Naive B cell (primary cell): Measurements from ENCODE around the gene SLC9A4. TPM values are rescaled to one million over a fixed set of nuclear protein-coding genes. Genes with fewer than 3 reads are reported as not detected.

Experiments
- ATAC-seq, 2 donors: fragments of 150-1000 bp; cut with Tn5 transposase; 2 replicates each; pipeline ENCODE4 v1.10.0; 2021; ENCODE audit warnings: low read depth in 2 of 2, mild to moderate bottlenecking in 2 of 2, moderate library complexity in 2 of 2
- DNase-seq: peaks from one replicate; pipeline ENCODE4 v3.0.0; 2022
- H3K27ac Mint-ChIP-seq, 6 donors: one replicate each; pipeline ENCODE4 v1.8.0; 2020 to 2022; ENCODE audit warnings: mild to moderate bottlenecking in 6 of 6, mixed read lengths in 6 of 6, moderate library complexity in 5 of 6, inconsistent platforms in 2 of 6
- H3K27me3 Mint-ChIP-seq, 3 donors: one replicate each; pipeline ENCODE4 v1.8.0; 2021 to 2022; ENCODE audit warnings: mixed read lengths in 3 of 3, mild to moderate bottlenecking in 1 of 3
- H3K36me3 Mint-ChIP-seq, 2 donors: one replicate each; pipeline ENCODE4 v1.8.0; 2020 to 2022; ENCODE audit warnings: mixed read lengths in 2 of 2, inconsistent platforms in 1 of 2, mild to moderate bottlenecking in 1 of 2
- H3K4me1 Mint-ChIP-seq, 3 donors: one replicate each; pipeline ENCODE4 v1.8.0; 2020 to 2022; ENCODE audit warnings: mixed read lengths in 3 of 3, inconsistent platforms in 1 of 3, mild to moderate bottlenecking in 1 of 3, moderate library complexity in 1 of 3
- H3K4me3 Mint-ChIP-seq, 8 donors: one replicate each; pipeline ENCODE4 v1.8.0; 2020 to 2022; ENCODE audit warnings: mild to moderate bottlenecking in 8 of 8, mixed read lengths in 8 of 8, moderate library complexity in 8 of 8, inconsistent platforms in 2 of 8
- H3K9me3 Mint-ChIP-seq, 7 donors: one replicate each; pipeline ENCODE4 v1.8.0; 2020 to 2022; ENCODE audit warnings: mixed read lengths in 7 of 7, mild to moderate bottlenecking in 5 of 7, inconsistent platforms in 2 of 7, moderate library complexity in 1 of 7
- polyA plus RNA-seq, 6 donors: library from polyadenylated mRNA; unstranded; fragments of 300-500 nt; fragmentation: Illumina TruSeq; gene quantifications; one replicate each; pipeline ENCODE4 v1.2.3, GENCODE V29; 2021; ENCODE audit warnings: low read depth in 6 of 6

SLC9A4 gene, protein sequence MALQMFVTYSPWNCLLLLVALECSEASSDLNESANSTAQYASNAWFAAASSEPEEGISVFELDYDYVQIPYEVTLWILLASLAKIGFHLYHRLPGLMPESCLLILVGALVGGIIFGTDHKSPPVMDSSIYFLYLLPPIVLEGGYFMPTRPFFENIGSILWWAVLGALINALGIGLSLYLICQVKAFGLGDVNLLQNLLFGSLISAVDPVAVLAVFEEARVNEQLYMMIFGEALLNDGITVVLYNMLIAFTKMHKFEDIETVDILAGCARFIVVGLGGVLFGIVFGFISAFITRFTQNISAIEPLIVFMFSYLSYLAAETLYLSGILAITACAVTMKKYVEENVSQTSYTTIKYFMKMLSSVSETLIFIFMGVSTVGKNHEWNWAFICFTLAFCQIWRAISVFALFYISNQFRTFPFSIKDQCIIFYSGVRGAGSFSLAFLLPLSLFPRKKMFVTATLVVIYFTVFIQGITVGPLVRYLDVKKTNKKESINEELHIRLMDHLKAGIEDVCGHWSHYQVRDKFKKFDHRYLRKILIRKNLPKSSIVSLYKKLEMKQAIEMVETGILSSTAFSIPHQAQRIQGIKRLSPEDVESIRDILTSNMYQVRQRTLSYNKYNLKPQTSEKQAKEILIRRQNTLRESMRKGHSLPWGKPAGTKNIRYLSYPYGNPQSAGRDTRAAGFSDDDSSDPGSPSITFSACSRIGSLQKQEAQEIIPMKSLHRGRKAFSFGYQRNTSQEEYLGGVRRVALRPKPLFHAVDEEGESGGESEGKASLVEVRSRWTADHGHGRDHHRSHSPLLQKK
- not detected for polyA plus RNA-seq

DNA sequence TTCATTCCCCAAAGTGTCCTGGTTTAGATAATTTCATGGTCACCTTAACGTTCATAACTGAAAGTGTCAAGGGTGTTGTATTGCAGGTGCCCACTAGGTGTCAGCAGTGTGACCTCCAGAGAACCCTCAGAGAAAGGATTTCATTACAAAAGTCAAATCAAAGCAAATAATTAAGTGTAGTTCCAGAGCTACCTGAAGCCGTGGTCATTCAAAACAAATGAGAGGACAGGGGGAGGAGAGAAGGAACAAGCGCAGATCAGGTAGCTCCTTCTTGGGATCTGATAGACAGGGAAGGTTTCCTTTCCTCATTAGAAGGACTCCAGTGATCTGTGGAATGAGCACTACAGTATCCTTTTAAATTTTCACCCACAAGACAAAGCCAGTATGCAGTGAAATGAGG lies at the start of gene SLC9A4:
TSS of gene SLC9A4 (plus strand) at position 207 of the 400 bp plus-strand sequence. CDS start 534 bp downstream, outside the sequence.
- H3K4me3 Mint-ChIP-seq = no peak within 1 kb of the TSS
- ATAC-seq = no peak
- peaks cover 32 to 44% (median 37%) of the 10 kb centered on the region in 3 donors for H3K27me3 Mint-ChIP-seq
- H3K27ac Mint-ChIP-seq = no peak within 1 kb of the TSS
- peaks cover 7 to 13% of the 10 kb centered on the region in 2 donors for H3K36me3 Mint-ChIP-seq
- peaks cover 8 to 23% (median 13%) of the 10 kb centered on the region in 7 donors for H3K9me3 Mint-ChIP-seq
- H3K4me1 Mint-ChIP-seq = no peaks in the 10 kb centered on the region
- DNase-seq = peak; percentile 16

GRCh38 chr2:102423368-102423767 lies 49.7 kb upstream of the SLC9A4 start:
- Mint-ChIP-seq H3K4me3 (no peak overlapping the region), H3K4me1 (peaks cover 13 to 28% (median 22%) of the 10 kb centered on the region in 3 donors), H3K9me3 (no peaks in the 10 kb centered on the region), H3K36me3 (no peaks in the 10 kb centered on the region), H3K27ac (no peak overlapping the region), H3K27me3 (peaks cover 0 to 7% (median 4%) of the 10 kb centered on the region in 3 donors)
- ATAC-seq (no peak), DNase-seq (no peak)

DNA sequence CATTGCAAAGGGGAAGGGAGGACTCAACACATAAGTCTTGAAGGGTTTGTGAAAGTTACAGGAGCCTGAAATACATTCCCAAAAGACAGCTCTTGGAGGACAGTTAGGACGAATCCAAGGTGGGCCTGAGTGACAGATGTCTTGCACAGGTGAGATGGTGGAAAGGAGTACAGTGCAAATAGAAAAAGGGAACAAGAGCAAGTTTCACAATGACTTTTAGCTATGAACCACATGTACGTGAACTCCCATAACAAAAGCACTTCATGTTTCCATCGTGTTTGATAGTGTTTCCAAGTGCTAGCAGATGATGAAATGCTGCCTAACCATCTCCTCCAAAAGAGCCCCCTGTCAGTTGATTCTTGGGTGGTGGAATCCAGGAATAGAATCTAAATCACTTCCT lies 48.3 kb upstream of the SLC9A4 start:
- DNase-seq (no peak), ATAC-seq (peak; percentile 79 to 85)
- peaks cover 0 to 7% (median 4%) of the 10 kb centered on the region in 3 donors for H3K27me3 Mint-ChIP-seq
- no peaks in the 10 kb centered on the region for H3K36me3 Mint-ChIP-seq
- H3K4me3 Mint-ChIP-seq = no peak overlapping the region
- no peaks in the 10 kb centered on the region for H3K9me3 Mint-ChIP-seq
- H3K27ac Mint-ChIP-seq = peak overlapping the region in 1 of 6 donors; percentile 3
- H3K4me1 Mint-ChIP-seq = peaks cover 6 to 18% (median 18%) of the 10 kb centered on the region in 3 donors

GRCh38 chr2:102425441-102426132 lies 47.4 kb upstream of the SLC9A4 start:
- no peak overlapping the region for H3K27ac Mint-ChIP-seq
- H3K36me3 Mint-ChIP-seq = no peaks in the 10 kb centered on the region
- peaks cover 6 to 22% (median 18%) of the 10 kb centered on the region in 3 donors for H3K4me1 Mint-ChIP-seq
- ATAC-seq (peak; percentile 32 to 36), DNase-seq (no peak)
- no peak overlapping the region for H3K4me3 Mint-ChIP-seq
- no peaks in the 10 kb centered on the region for H3K9me3 Mint-ChIP-seq
- H3K27me3 Mint-ChIP-seq = peaks cover 0 to 7% (median 4%) of the 10 kb centered on the region in 3 donors

- H3K4me3 Mint-ChIP-seq = no peak overlapping the region
- peaks cover 6 to 25% (median 18%) of the 10 kb centered on the region in 3 donors for H3K4me1 Mint-ChIP-seq
- DNase-seq = no peak
Observed at GRCh38 chr2:102427249-102427648, 45.8 kb upstream of the SLC9A4 start.

GRCh38 chr2:102428573-102428972 lies 44.5 kb upstream of the SLC9A4 start:
- Mint-ChIP-seq H3K4me3 (no peak overlapping the region), H3K4me1 (peaks cover 6 to 25% (median 8%) of the 10 kb centered on the region in 3 donors), H3K9me3 (no peaks in the 10 kb centered on the region), H3K36me3 (no peaks in the 10 kb centered on the region), H3K27ac (no peak overlapping the region), H3K27me3 (no peaks in the 10 kb centered on the region)
- ATAC-seq (no peak), DNase-seq (no peak)

More at GRCh38 chr2:102427249-102427648, 45.8 kb upstream of the SLC9A4 start:
- H3K9me3 Mint-ChIP-seq = no peaks in the 10 kb centered on the region
- ATAC-seq = no peak
- no peak overlapping the region for H3K27ac Mint-ChIP-seq
- H3K36me3 Mint-ChIP-seq = no peaks in the 10 kb centered on the region
- H3K27me3 Mint-ChIP-seq = peaks cover 0 to 1% (median 0%) of the 10 kb centered on the region in 3 donors

DNA sequence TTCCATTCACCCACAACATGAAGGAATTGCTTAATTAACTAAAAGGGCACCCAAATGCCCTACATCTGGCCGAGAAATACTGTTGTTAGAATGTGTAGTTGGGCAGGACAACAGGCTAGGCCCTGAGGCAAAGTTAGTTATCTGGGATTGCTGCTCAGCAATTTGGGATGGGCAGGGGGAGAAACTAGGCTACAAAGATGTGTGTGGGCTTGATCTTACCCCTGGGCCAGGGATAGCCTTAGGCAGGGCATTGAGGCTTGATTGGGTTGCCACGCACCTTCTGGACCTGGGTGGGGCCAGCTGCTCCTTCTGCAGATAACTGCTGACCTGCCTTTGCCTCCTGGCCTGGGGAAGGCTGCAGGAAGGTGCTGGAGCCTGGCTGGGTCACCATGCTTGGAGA lies 40.6 kb upstream of the SLC9A4 start:
- Mint-ChIP-seq H3K4me3 (no peak overlapping the region), H3K36me3 (no peaks in the 10 kb centered on the region), H3K27ac (no peak overlapping the region), H3K4me1 (peaks cover 6 to 16% (median 16%) of the 10 kb centered on the region in 3 donors), H3K27me3 (no peaks in the 10 kb centered on the region), H3K9me3 (no peaks in the 10 kb centered on the region)
- no peak for DNase-seq
- no peak for ATAC-seq

DNA sequence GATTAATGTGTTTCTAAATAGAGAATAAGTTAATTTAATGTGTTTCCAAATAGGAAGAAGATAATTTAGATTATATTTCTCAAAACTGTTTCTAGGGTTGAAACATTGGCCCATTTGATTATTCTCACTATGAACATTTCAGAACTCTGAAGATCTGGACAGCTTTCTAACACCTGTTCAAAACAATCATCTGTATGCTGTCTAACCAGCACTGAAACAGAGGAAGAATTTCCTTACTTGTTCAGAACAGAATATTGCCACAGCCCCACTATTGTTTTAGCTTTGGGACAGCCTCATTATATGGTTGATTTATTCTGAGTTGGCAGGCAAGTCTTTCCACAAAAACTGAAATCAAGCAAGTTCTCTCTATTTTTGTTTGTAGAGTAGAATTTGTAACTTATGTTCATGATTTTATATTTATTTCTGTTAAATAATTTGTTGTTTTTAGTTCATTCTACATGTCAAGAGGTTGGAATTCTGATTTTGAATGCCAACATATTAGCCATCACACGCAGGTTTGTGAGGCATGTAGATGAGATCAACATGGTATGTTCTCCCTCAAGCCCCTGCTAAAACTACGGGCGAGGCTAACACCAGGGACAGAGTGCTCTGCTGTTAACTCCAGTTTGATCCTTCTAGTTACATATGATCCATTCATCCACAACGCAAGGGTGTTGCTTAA lies 38.9 kb upstream of the SLC9A4 start:
- no peaks in the 10 kb centered on the region for H3K27me3 Mint-ChIP-seq
- H3K27ac Mint-ChIP-seq = no peak overlapping the region
- H3K9me3 Mint-ChIP-seq = no peaks in the 10 kb centered on the region
- H3K36me3 Mint-ChIP-seq = no peaks in the 10 kb centered on the region
- DNase-seq = no peak
- no peak overlapping the region for H3K4me3 Mint-ChIP-seq
- H3K4me1 Mint-ChIP-seq = peaks cover 6 to 16% (median 16%) of the 10 kb centered on the region in 3 donors
- no peak for ATAC-seq

DNA sequence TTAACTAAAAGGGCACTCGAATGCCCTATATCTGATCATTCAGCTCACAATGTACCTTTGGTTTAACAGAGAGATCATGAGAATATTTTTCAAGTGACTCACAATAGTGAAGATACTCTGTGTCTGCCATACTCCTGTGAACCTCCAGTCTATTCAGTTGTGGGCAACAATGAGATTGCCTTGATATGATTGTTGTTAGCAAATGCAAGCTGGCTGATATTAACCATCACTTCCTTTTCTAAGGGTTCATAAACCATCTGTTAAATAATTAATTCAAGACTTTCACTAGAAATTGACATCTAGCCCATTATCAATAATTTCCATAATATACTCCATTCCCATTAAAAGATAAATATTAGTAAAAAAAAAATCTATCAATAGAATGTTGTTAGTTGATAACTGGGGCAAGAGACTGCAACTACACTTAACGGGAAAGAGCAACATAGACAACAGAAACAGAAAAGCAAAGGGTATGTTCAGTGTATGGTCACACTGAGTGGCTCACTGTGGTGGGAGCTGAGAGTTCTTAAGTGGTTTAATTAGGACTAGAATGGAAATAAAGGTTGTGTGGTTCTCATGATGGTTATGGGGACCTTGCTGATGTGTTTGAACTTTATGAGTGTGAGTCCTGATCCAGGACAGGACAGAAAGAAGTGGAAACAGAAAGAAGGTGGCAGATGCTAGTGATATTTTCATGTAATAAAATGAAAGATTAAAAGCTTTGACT lies 38.2 kb upstream of the SLC9A4 start:
- H3K27ac Mint-ChIP-seq = no peak overlapping the region
- ATAC-seq (no peak), DNase-seq (no peak)
- no peaks in the 10 kb centered on the region for H3K36me3 Mint-ChIP-seq
- no peaks in the 10 kb centered on the region for H3K9me3 Mint-ChIP-seq
- no peaks in the 10 kb centered on the region for H3K27me3 Mint-ChIP-seq
- H3K4me1 Mint-ChIP-seq = peaks cover 6 to 16% (median 16%) of the 10 kb centered on the region in 3 donors
- H3K4me3 Mint-ChIP-seq = no peak overlapping the region

GRCh38 chr2:102435741-102436140 lies 37.3 kb upstream of the SLC9A4 start:
- Mint-ChIP-seq H3K27me3 (no peaks in the 10 kb centered on the region), H3K4me3 (peak overlapping the region in 1 of 8 donors; percentile 8), H3K4me1 (peaks cover 6 to 16% (median 10%) of the 10 kb centered on the region in 3 donors), H3K27ac (no peak overlapping the region), H3K9me3 (no peaks in the 10 kb centered on the region), H3K36me3 (no peaks in the 10 kb centered on the region)
- DNase-seq (no peak), ATAC-seq (no peak)

DNA sequence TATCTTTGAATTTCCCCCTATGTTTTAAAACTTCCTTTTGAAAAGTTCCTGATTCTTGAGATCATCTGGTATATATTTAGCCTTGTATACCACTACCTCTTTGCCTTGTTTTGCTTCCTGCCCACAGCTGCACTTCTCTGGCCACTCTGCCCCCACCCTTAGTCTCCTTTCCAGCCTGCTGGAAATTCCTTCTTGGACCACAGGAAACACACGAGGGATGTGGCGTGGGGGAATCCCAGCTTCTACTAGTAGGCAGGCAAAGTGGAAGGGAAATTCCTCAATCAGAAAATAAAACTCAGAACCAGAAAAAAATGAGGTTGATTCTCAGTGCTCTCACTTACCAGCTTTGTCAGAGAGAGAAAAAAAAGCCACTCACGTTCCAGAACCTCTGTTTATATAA lies 36.7 kb upstream of the SLC9A4 start:
- peak overlapping the region in 1 of 6 donors; percentile 69 for H3K27ac Mint-ChIP-seq
- ATAC-seq = peak in 1 of 2 donors; percentile 28
- peak overlapping the region in 4 of 8 donors; percentile 2 to 31 (median 17) for H3K4me3 Mint-ChIP-seq
- DNase-seq = no peak
- H3K36me3 Mint-ChIP-seq = no peaks in the 10 kb centered on the region
- H3K4me1 Mint-ChIP-seq = peaks cover 6 to 16% (median 9%) of the 10 kb centered on the region in 3 donors
- H3K27me3 Mint-ChIP-seq = no peaks in the 10 kb centered on the region
- H3K9me3 Mint-ChIP-seq = no peaks in the 10 kb centered on the region

DNA sequence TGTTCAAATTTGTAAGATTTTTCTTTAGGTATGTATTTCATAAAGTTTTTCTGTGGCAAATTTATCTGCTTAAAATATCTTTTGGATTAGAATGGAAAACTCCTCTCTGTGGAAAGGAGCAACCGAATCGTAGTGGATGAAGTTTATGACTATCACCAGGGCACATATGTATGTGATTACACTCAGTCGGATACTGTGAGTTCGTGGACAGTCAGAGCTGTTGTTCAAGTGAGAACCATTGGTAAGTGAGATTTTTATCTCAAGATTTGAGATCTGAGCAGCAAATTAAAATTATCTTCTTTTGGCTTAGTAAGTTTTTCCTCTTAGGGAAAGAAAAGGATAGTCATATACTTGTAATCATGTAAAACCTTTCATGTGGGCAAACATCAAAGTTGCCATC lies 35.9 kb upstream of the SLC9A4 start:
- ATAC-seq (no peak), DNase-seq (no peak)
- no peak overlapping the region for H3K27ac Mint-ChIP-seq
- peaks cover 6 to 16% (median 9%) of the 10 kb centered on the region in 3 donors for H3K4me1 Mint-ChIP-seq
- no peak overlapping the region for H3K4me3 Mint-ChIP-seq
- H3K36me3 Mint-ChIP-seq = no peaks in the 10 kb centered on the region
- no peaks in the 10 kb centered on the region for H3K9me3 Mint-ChIP-seq
- no peaks in the 10 kb centered on the region for H3K27me3 Mint-ChIP-seq
